NCI-H2196 treated with DMSO at 0.1 percent for 48 hours (cell line): ENCODE measurements around the gene TOMM40.
"Not testable (repeated sequence)": the region's sequence is repeated elsewhere in the genome, so short reads cannot be mapped to it uniquely, and the experiment has no call there.

Source experiments
- DNase-seq: peaks from one replicate; lab custom pipeline; 2025; ENCODE audit not compliant: unreplicated experiment; lab: John Stamatoyannopoulos, UW

TOMM40 gene

GRCh38 chr19:44926245-44927077, 35.4 kb downstream of the TOMM40 start:
- DNase-seq, result not testable (repeated sequence)

GRCh38 chr19:44927746-44928145, 36.7 kb downstream of the TOMM40 start:
- DNase-seq, result no peak

GRCh38 chr19:44930088-44930487, 39.0 kb downstream of the TOMM40 start:
- DNase-seq, result no peak

- no peak for DNase-seq
Measured at GRCh38 chr19:44931541-44931940, 40.5 kb downstream of the TOMM40 start.

GRCh38 chr19:44939668-44940067, 48.6 kb downstream of the TOMM40 start:
- no peak for DNase-seq

GRCh38 chr19:44942067-44942571, 51.1 kb downstream of the TOMM40 start, which contains the start of gene APOC4:
TSS of gene APOC4 (plus strand) at chr19:44942237. CDS start at chr19:44942278, 41 bp downstream.
- no peak for DNase-seq

GRCh38 chr19:44943801-44944249, 52.8 kb downstream of the TOMM40 start:
- DNase-seq, result no peak

GRCh38 chr19:44947041-44947581, 56.1 kb downstream of the TOMM40 start:
- no peak for DNase-seq

- DNase-seq, result no peak
Measured at GRCh38 chr19:44948237-44948636, 57.2 kb downstream of the TOMM40 start.

- DNase-seq, result no peak
Measured at GRCh38 chr19:44948763-44949374, 57.8 kb downstream of the TOMM40 start.

GRCh38 chr19:44949550-44949949, 58.5 kb downstream of the TOMM40 start:
- DNase-seq, result no peak

GRCh38 chr19:44951179-44952159, 60.4 kb downstream of the TOMM40 start:
- peak; percentile 30 for DNase-seq
